ENCODE data around the gene UGT1A4. TPM values are rescaled to one million over a fixed set of nuclear protein-coding genes. Genes with fewer than 3 reads are reported as not detected.
"Not testable (repeated sequence)": the region's sequence is repeated elsewhere in the genome, so short reads cannot be mapped to it uniquely, and the experiment has no call there.

The UGT1A4 gene
- total RNA-seq, 1 donor from 2014 or later: not detected

- FAIRE-seq (no peak), DNase-seq (ENCODE audit: low spot score in 2 of 2) (no peak)
Measured at GRCh38 chr2:233699424-233700027, 19.0 kb upstream of the UGT1A4 start.

DNA sequence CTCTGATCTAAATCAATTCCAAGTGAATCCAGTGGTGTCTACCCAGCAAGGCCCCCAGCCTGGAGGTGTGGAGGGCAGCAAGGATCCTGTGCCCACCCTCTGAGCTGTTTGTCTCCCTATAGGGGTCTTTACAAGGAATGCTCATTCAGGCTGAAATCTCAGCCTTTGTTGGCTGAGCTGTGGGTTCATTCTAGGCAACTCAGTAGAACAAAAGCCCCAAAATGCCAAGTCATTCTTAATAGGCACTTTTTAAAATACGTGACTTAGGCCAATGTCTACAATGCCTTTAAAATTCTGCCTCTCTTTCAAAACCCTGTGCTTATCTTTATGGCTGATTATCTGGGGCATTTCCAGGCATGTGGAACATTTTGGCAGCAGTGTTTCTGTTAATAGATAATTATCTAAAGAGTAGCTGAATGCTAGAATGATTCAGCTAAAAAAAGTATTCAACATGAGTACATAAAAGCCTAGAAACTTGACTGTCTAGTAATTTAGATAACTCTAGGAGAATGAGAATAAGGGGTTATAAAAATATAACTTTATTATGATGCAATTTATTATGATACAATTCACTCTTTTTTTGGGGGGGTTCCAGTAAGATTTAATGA is 18.4 kb upstream of the UGT1A4 start:
- FAIRE-seq (no peak), DNase-seq (ENCODE audit: low spot score in 2 of 2) (no peak)

- FAIRE-seq; DNase-seq (ENCODE audit: low spot score in 2 of 2): not testable (repeated sequence)
Measured at GRCh38 chr2:233700842-233701241, 17.7 kb upstream of the UGT1A4 start.

GRCh38 chr2:233702238-233702637 is 16.3 kb upstream of the UGT1A4 start:
- no peak for FAIRE-seq
- no peak for DNase-seq (ENCODE audit: low spot score in 2 of 2)

DNA sequence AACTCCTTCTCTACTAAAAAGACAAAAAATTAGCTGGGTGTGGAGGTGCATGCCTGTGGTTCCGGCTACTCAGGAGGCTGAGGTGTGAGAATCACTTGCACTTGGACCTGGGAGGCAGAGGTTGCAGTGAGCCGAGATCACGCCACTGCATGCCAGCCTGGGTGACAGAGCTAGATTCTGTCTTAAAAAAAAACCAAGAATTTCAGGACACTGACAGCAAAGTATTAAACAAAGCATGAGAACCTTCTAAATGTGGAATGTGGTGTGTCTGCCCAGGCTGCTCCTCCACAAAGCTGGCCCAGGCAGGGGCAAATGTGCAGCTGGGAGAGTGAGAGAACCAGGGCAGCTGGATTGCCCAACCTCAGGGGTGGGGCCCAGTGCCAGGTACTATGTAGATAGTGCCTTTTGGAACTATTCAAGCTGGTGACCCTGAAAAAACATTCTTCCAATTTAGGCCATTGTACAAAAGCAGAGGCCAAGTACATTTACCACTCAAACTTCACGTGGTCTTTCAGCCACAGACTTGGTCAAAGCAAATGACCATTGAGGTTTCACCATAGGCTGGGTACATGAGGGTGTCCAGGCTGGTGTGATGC is 12.5 kb upstream of the UGT1A4 start:
- FAIRE-seq (no peak), DNase-seq (ENCODE audit: low spot score in 2 of 2) (no peak)

GRCh38 chr2:233706720-233707119 is 11.8 kb upstream of the UGT1A4 start:
- no peak for DNase-seq (ENCODE audit: low spot score in 2 of 2)
- no peak for FAIRE-seq

DNA sequence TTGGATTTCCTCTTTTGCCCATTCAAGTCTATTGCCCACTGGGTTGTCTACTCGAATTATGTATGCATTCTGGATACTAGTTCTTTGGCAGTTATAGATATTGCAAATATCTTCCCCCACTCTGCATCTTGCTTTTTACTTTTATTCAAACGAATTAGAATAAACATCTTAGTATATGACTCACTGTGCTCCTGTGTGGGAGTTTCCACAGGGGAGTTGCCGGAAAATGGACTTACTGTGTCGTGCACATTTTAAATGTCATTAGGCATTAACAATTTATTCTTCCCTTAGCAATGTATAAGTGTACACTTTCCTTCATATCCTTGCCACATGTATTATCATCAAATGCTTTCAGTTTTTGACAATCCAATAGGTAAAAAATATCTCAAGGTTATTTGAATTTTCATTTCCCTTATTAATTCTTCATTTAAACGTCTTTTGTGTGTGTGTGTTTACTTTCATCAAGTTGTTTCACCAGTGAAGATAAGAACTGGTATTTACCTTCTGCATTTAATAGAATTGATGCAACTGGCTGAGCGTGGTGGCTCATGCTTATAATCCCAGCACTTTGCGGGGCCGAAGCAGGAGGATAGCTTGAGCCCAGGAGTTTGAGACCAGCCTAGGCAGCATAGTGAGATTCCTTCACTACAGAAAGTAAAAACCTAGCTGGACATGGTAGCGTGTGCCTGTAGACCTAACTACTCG is 10.4 kb upstream of the UGT1A4 start:
- DNase-seq (ENCODE audit: low spot score in 2 of 2) (no peak), FAIRE-seq (no peak)

DNA sequence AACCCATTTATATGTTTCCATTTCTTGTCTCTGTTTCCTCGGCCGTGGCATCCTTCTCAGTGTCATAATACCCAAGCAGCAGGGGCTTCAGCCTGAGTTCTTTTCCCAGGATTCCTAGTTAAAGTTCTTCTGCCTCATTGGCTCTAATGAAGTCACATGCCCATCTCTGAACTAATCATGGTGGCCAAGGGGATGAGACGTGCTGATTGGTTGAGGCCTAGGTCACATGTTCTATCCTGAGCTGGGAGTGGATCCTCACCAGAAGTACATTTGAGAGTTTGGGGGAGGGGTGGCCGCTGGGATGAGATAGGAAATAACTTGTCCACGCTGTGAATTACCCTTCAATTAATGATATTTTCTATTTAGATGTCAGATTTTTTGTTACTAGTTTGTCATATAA is 9.6 kb upstream of the UGT1A4 start:
- no peak for FAIRE-seq
- DNase-seq (ENCODE audit: low spot score in 2 of 2): no peak

- peak in 1 of 2 donors; percentile 37 for DNase-seq (ENCODE audit: low spot score in 2 of 2)
- FAIRE-seq: no peak
Measured at GRCh38 chr2:233711312-233712008, 7.1 kb upstream of the UGT1A4 start.

- FAIRE-seq (no peak), DNase-seq (ENCODE audit: low spot score in 2 of 2) (no peak)
Measured at GRCh38 chr2:233712611-233713261, 5.8 kb upstream of the UGT1A4 start, which contains the start of gene UGT1A5. Gene UGT1A5, plus strand, starts transcription at chr2:233712907. Its CDS starts 85 bp downstream, at chr2:233712992.

GRCh38 chr2:233713262-233713615 is 5.3 kb upstream of the UGT1A4 start:
- DNase-seq (ENCODE audit: low spot score in 2 of 2) (no peak), FAIRE-seq (no peak)

DNA sequence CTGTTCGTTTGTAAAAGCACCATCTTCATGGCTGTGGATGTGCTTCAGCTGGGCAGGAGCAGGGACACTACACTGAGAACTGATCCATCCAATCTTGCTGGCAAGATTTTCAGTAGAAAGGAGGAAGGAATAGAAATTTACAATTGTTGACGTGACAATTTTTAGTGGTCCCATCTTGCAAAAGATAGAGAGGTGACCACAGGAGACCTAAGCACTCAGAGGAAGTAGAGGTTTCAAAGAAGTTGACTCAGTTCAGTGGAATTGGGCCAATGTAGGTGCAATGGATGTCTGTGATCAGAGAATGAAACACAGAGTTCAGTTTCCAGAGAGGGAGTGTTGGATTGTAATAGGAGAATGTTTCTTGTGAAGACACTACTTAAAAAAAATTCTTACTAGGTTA is 4.4 kb upstream of the UGT1A4 start:
- FAIRE-seq (no peak), DNase-seq (ENCODE audit: low spot score in 2 of 2) (no peak)

GRCh38 chr2:233728723-233729301 is 10.3 kb downstream of the UGT1A4 start, which contains the start of gene UGT1A3:
Gene UGT1A3, plus strand, starts transcription at chr2:233729042. Its CDS starts 85 bp downstream, at chr2:233729127.
- DNase-seq (ENCODE audit: low spot score in 2 of 2) (no peak), FAIRE-seq (no peak)

GRCh38 chr2:233736868-233737653 is 18.5 kb downstream of the UGT1A4 start:
- FAIRE-seq; DNase-seq (ENCODE audit: low spot score in 2 of 2): not testable (repeated sequence)

GRCh38 chr2:233740870-233741269 is 22.3 kb downstream of the UGT1A4 start:
- FAIRE-seq: no peak
- no peak for DNase-seq (ENCODE audit: low spot score in 2 of 2)

- DNase-seq (ENCODE audit: low spot score in 2 of 2): no peak
- FAIRE-seq: no peak
Measured at GRCh38 chr2:233743464-233744259, 25.1 kb downstream of the UGT1A4 start.

DNA sequence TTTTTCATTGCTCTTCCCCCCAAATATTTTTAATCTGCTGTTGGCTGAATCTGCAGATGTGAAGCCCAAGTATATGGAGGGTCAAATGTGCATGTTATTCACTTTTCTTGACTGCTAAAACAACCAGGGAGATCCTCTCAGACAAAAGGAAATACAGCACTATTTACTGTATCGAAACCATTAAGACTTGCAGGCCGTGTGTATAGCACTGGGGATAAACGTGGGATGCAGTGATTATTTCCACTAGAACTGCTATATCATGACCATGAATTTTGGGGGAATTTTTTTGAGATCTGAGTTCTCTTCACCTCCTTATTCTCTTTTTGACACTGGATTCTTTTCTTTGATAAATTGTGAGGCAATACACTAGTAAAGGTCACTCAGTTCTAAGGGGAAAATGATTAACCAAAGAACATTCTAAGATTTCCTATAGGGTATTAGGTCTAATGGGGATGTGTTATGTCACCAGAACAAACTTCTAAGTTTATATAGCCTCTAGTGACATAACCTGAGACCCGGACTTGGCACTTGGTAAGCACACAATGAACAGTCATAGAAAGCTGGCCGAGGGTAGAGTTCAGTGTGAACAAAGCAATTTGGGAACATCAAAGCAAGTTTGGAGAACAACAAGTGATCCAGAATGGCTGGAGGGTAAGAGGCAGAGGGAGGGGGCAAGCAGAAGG is 26.7 kb downstream of the UGT1A4 start:
- FAIRE-seq (no peak), DNase-seq (ENCODE audit: low spot score in 2 of 2) (no peak)

DNA sequence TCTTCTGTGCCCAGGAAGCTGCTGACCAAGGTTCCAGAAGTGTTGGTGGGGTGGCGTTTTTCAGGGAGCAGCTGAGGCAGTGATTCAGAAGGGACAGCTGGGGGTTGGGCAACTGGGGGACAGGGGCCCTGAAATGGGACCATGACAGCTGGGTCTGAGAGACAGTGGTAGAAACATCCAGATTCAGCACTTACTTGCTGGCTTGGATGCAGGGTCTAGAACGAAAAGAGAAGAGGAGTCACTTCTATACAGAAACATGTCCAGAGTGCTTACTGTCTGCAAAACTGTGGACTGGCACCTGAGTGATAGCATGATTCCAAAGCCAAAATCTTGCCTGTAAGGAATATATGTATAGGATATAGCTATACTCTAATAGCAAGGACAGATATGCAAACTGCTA is 27.3 kb downstream of the UGT1A4 start:
- not testable (repeated sequence) for DNase-seq (ENCODE audit: low spot score in 2 of 2); FAIRE-seq
